NOMO-1 treated with dmso at 0.1 percent for 144 hours (cell line): ENCODE results near the gene TMEM212.

ENCODE experiments used
- DNase-seq: peaks from one replicate; lab custom pipeline; 2025; ENCODE audit not compliant: unreplicated experiment; lab: John Stamatoyannopoulos, UW

The TMEM212 gene

DNA sequence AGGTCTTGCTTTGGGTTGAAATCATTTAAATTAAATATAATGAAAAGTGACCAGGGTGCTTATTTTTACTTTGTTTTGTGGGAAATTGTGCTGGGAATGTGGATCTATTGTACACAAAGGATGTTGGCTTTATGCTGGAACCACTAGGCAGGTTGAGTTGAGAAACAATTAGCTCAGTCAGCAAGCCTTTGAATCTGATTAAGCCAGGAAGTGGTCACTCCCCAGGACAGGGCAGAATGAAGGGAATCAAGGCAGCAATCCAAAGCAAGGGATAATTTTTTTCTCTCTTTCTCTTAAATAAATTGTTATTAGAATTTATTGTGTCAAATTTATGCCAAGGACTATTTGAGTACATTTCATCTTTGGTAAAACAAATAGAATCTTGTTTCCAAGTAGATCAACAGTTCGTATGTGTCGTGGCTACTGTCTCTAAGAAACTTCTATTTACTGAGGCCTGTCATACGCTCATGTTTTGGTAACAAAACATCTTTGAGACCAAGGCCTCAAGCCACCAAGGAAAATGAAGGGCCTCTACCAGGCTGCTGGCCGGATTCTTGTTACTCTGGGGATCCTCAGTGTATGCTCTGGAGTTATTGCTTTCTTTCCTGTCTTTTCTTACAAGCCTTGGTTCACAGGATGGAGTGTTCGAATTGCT lies at the start of gene TMEM212:
TSS of gene TMEM212 (plus strand) at position 486 of the 655 bp plus-strand sequence. CDS start at position 521, 35 bp downstream.
- no peak for DNase-seq

- DNase-seq: no peak
Measured at GRCh38 chr3:171796625-171797264, 46.4 kb upstream of the TMEM212 start.

GRCh38 chr3:171797265-171797679 lies 45.9 kb upstream of the TMEM212 start:
- DNase-seq: no peak

DNA sequence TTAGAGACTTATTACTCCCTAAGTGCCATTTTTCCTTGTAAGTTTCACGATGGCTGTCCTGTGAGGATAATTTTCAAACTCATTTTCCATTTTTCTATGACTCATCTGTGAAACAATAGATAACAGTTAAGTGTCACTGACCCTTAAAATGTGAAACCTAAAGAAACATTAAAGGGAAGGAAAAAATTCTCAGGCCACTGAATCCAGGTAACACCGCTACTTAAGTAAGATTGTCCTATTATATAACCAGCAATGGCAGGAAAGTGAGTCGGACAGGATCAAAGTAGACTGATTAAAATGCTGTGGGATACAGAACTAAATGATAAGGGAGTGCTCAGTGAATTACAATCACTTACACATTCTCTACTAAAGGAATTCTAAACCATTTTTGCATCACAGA lies 45.3 kb upstream of the TMEM212 start:
- DNase-seq: no peak

DNA sequence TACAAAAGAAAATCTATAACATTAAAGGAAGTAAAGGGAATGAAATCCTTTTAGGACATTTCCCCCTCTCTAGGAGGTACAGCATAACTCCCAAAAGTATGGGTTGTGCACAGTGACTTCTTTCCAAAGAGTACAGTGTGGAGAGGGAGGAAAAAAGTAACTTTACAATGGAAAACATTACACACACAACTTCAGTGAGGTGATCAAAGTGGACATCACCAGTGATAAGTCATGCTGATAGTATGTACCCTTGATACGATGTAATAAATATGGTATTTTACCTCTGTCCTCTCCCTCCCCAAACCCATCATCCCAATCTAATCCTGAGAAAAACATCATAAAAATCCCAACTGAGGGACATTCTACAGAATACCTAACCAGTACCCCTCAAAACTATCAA lies 43.6 kb upstream of the TMEM212 start:
- no peak for DNase-seq

DNA sequence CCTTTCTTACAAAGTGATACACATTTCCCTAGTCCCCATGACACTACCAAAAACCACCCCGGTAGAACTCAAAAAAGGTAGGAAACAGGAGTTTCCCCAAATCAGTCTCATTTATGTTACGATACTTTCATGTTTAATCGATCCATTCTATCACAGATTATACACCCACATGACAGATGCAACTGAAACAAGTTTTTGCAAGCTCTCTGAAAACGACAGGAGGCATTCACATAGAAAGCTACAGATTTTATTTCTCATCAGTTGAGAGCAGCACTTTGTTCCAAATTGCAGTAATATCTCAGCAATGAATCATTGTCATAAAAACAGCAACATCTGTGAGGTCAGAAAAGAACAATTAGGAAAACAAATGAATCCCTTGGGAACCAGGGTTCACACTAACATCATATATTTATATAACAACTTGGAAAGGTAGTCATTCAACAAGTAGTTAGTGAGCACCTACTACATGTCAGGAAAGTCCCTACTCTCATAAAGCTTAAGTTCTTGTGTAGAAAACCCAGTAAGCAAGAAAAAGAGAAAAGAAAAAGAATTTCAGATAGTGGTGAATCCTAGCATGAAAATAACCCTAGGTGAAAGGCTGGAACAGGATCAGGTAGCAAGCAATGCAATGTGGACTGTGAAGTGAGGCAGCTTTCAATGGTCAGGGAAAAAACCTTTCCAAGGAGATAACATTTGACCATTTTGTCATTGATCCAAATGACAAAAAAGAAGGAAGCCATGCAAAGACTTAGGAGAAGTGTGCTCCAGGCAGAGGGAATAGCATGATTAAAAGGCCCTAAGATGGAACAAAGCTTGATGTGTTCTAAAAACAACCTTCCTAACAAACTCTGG lies 41.2 kb upstream of the TMEM212 start:
- no peak for DNase-seq

GRCh38 chr3:171802590-171802956 lies 40.6 kb upstream of the TMEM212 start:
- no peak for DNase-seq

DNA sequence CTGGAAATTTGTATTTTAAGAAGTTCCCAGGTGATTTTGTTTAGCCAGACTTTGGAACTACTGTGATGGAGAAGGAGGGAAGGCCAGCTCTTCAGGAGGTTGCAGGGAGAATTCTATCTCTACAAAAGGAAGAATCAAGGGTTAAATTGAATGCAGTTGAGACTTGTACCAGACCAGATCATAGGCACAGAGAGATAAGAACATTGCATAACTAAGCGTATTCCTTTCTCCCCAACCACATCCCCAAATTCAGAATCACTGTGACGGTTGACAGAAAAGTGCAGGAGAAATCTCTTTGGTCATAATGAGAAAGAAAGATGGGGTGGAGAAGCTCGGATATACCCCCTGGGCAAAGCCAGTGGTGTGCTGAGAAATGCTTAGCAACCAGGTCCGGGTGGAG lies 40.1 kb upstream of the TMEM212 start:
- DNase-seq: no peak

DNA sequence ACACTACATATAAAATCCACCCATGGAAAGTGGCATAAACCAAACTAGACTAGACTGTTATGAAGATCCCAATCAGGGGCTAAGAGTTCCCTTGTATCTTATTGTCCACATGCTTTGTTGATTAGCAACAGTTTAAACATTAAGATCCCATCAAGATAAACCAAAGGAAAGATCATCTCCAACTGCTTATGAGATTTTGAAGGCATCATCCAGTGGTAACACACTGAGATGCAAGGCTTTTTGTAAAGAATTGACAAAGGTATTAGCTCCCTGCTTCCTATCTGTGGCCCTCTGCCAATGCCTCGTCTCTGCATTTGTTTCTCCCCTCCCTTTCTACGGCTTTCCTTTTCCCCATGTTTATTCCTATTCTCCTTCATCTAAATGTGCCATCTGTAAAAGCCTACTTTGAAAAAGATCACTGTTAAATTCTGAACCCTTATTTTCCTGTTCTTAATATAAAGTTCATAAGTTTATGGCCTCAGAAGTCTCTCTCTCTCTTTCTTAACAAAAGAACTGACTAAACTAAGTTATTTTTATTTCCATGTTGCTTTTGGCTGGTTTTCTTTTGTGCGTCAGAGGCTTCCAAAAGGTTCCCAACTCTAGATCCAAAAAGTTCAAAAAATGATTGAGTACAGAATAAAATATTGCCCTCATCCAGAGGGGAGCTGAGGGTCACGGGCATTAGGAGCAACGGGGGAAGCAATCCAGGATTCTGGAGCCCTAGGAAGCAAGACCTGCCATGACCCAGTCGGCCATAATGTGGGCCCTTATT lies 38.3 kb upstream of the TMEM212 start:
- DNase-seq: no peak

GRCh38 chr3:171805687-171806086 lies 37.5 kb upstream of the TMEM212 start:
- no peak for DNase-seq

DNA sequence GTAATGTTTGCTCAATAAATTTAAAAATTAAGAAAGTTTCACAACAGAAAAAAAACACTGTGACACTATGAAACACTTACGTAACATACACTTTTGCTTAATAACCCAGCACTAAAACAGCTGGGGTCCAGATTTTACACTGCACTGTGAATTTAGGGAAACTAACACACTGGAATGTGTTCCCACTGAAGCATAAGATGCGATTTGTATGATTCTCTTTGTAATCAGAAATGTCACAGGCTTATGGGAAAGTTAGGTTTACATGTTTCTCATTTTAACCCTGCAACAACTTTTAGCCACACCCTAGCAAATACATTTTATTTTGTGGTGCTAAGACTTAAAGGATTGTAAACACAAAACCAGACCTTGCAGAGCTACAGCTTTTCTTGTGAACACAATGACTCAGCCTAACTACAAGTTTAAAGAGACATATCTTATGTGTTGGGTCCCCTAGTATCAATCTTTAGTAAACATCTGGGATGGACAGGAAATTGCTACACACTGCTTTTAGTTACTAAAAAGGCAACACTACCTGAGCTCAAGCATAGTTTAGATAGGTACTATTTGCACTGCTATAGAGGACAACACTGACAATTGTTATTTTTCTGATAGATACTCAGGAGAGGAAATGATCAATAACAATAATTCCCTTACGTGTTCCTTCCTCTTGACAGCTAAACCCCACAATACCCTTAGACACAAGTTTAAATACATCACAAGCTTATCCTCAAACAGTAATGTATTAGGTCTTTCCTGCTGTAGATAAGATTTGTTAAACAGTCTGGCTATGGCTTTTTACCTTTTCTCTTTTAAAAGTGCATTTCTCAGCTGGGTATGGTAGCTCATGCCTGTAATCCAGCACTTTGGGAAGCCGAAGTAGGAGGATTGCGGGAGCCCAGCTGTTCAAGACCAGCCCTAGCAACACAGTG lies 36.7 kb upstream of the TMEM212 start:
- no peak for DNase-seq

DNA sequence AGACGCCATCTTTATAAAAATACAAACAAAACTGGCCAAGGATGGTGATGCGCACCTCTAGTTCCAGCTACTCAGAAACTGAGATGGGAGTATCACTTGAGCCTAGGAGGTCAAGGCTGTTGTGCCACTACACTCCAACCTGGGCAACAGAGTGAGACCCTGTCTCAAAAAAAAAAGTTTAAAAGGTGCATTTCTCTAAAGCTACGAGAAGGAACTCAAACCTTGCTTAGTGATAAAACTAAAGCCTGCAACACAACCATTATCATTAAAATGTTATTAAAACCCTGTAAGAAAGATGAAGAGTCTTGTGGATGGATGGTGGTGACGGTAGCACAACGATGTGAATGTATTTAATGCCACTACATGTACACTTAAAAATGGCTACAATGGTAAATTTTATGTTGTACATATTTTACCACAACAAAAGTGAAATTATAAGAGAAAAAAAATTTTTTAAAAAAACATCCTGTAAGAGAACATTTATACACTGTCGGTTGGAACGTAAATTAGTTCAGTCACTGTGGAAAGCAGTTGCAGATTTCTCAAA lies 35.9 kb upstream of the TMEM212 start:
- DNase-seq: no peak

DNA sequence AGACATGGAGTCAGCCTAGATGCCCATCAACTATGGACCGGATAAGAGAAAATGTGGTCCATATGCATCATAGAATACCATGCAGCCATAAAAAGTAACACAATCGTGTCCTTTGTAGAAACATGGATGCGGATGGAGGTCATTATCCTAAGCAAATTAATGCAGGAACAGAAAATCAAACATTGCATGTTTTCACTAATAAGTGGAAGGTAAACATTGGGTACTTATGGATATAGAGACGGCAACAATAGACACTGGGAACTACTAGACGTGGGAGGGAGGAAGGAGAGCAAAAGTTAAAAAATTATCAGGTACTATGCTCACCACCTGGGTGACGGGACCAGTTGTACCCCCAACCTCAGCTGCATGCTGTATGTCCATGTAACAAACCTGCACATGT lies 35.3 kb upstream of the TMEM212 start:
- DNase-seq: no peak

DNA sequence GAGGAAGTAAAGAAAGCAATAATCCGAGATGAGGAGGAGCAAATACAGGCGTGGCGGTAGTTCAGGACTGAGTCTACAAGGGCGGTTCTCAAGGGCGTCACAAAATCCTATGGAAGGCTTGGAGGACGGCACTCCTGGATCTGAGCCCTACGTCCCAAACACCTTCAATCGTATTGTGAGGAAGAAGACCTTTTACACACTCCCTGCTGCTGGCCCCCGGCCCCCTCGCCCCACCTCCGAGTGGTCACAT lies 33.6 kb upstream of the TMEM212 start:
- DNase-seq: peak; percentile 83

GRCh38 chr3:171809861-171810628 lies 33.1 kb upstream of the TMEM212 start, which contains the start of gene PLD1:
TSS of gene PLD1 (minus strand) at chr3:171810483. CDS start at chr3:171738051, 72,432 bp downstream.
- DNase-seq: peak; percentile 71

GRCh38 chr3:171810629-171811294 lies 32.4 kb upstream of the TMEM212 start:
- no peak for DNase-seq

DNA sequence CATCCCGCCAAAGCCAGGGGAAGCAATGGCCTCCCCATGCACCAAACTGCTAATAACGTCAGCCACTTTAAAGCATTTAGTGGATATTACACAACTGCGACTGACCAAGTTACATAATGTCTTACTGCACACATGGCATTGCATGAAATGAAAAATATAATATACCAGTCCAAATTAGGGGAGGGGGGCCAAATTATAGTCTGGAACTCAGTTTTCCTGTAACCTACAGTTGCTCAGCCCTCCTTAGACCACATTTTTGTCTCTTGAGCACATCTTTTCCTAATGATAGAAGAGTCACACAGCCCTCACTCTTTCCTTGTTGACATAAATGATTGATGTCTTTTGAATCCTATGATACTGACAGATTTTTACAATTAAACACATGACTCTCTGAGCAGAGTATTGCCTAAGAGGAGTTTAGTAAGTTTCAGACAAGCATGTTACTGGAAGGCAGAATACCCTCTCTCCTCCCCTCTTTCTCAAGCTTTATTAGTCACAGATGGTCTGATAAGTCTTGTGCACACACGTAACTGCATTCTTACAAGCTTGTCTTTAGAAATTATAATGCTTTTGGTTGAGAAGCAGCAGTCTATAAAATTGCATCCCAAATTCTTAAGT lies 31.7 kb upstream of the TMEM212 start:
- peak; percentile 82 for DNase-seq

- DNase-seq: no peak
Measured at GRCh38 chr3:171811913-171812335, 31.2 kb upstream of the TMEM212 start.
